Urinary bladder (tissue), 4 donors: ENCODE data around the gene CCDC183. TPM values are rescaled to one million over a fixed set of nuclear protein-coding genes. Genes with fewer than 3 reads are reported as not detected.
"Not testable (repeated sequence)": the region's sequence is repeated elsewhere in the genome, so short reads cannot be mapped to it uniquely, and the experiment has no call there.

Source experiments
- DNase-seq: peaks from one replicate; pipeline ENCODE4 v3.0.0-alpha.2; 2015; ENCODE audit errors: extremely low spot score
- H3K27ac ChIP-seq: one replicate; pipeline ENCODE4 v1.5.1; 2013; ENCODE audit warnings: low read depth, mild to moderate bottlenecking, moderate library complexity
- H3K36me3 ChIP-seq: one replicate; pipeline ENCODE4 v1.6.1; 2013; ENCODE audit warnings: mild to moderate bottlenecking, moderate library complexity; ENCODE audit not compliant: insufficient read depth
- H3K4me1 ChIP-seq: one replicate; pipeline ENCODE4 v1.6.1; 2013; ENCODE audit warnings: mild to moderate bottlenecking, moderate library complexity; ENCODE audit not compliant: insufficient read depth
- H3K4me3 ChIP-seq: one replicate; pipeline ENCODE4 v1.5.1; 2013; ENCODE audit warnings: low read depth, low read length
- WGBS: extraction: QIAGEN DNeasy Blood & Tissue Kit; methylation state at CpG from one replicate; pipeline ENCODE4 v1.1.7; 2013; 5-methylcytosine and 5-hydroxymethylcytosine counted together
- polyA plus RNA-seq: library from polyadenylated mRNA; stranded (reverse); fragments of 200-250 nt; gene quantifications from one replicate; pipeline ENCODE4 v1.2.3, GENCODE V29; 2013
- total RNA-seq: library from RNA; depleted of rRNA; stranded (reverse); fragments of >200 nt; gene quantifications from one replicate; pipeline ENCODE4 v1.2.3, GENCODE V29; 2014
- donor health status: healthy with polysubstance abuse.
- donor health status: healthy.

Gene CCDC183
- total and polyA plus RNA-seq, 2 donors = 0.85 to 1.5 TPM

GRCh38 chr9:136825295-136826187 lies 29.4 kb downstream of the CCDC183 start:
- WGBS = 90% methylated on average over 44 of the region's 44 CpGs
- H3K4me1 ChIP-seq = no peaks in the 10 kb centered on the region
- H3K4me3 ChIP-seq = no peak overlapping the region
- no peak for DNase-seq
- H3K27ac ChIP-seq = no peak overlapping the region
- no peaks in the 10 kb centered on the region for H3K36me3 ChIP-seq

DNA sequence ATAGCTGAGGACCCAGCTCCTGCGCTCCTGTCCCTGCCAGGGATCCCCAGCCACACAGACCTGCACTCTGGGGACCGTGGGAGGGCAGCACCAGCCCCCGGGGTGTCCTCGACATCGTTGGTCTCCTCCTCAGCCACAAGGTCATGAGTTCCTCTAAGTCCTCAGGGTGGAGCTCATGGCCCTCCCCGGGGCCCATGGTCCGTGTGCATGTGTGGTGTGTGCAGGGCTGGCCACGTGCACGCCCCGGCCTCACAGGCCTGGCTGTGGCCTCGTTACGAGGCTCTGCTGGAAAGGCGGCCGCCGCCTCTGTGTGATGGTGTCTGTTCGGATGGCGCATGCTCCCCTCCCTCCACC lies 30.0 kb downstream of the CCDC183 start:
- H3K36me3 ChIP-seq = no peaks in the 10 kb centered on the region
- no peak for DNase-seq
- no peak overlapping the region for H3K27ac ChIP-seq
- WGBS = 92% methylated on average over 17 of the region's 17 CpGs
- no peak overlapping the region for H3K4me3 ChIP-seq
- H3K4me1 ChIP-seq = no peaks in the 10 kb centered on the region

DNA sequence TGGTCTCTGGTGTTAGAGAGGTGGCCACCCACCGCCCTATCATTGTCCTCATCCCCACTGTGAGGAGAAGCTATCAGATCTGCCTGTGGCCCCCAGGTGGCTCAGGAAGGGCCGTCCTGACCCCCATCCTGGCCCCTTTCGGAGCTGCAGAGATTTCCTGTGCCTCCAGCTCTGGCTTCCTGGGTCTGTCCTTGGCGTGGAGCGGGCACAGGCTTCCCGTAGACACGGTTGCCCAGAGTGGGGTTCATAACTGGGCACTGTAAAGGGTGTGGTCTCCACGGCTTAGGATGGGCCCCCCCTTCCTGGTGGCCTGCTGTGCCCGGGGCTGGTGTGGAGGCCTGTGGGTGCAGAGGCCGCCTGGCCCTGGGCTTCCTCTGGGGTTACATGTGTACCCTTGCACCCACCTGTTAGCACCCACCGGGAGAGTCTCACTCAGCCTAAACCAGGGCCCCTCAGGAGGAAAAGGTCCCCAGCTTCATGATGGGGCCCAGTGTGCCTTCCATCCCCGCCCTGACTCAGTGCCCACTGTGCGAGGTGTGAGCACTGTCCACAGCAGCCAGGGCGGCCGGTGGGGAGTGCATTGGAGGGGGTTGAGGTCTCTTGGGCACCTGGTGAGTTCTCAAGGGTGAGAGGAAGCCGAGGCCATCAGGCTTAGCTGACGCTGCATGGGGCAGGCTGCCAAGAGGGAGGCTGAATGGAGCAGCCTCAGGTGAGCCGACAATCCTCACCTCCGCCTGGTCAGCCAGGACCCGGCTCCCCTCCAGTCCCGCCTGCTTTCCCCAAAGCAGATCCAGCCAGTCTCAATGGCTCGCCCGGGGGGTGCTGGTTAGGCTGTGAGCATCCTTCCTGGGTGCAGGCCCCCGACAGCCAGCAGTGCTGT lies 30.8 kb downstream of the CCDC183 start:
- no peak overlapping the region for H3K4me3 ChIP-seq
- 89% methylated on average over 24 of the region's 24 CpGs for WGBS
- no peaks in the 10 kb centered on the region for H3K36me3 ChIP-seq
- no peaks in the 10 kb centered on the region for H3K4me1 ChIP-seq
- no peak for DNase-seq
- no peak overlapping the region for H3K27ac ChIP-seq

- DNase-seq = no peak
- Histone ChIP-seq H3K27ac (no peak overlapping the region), H3K4me3 (no peak overlapping the region), H3K36me3 (no peaks in the 10 kb centered on the region), H3K4me1 (no peaks in the 10 kb centered on the region)
- WGBS = 88% methylated on average over 14 of the region's 14 CpGs
These were observed 31.8 kb downstream of the CCDC183 start for GRCh38 chr9:136827794-136828473.

DNA sequence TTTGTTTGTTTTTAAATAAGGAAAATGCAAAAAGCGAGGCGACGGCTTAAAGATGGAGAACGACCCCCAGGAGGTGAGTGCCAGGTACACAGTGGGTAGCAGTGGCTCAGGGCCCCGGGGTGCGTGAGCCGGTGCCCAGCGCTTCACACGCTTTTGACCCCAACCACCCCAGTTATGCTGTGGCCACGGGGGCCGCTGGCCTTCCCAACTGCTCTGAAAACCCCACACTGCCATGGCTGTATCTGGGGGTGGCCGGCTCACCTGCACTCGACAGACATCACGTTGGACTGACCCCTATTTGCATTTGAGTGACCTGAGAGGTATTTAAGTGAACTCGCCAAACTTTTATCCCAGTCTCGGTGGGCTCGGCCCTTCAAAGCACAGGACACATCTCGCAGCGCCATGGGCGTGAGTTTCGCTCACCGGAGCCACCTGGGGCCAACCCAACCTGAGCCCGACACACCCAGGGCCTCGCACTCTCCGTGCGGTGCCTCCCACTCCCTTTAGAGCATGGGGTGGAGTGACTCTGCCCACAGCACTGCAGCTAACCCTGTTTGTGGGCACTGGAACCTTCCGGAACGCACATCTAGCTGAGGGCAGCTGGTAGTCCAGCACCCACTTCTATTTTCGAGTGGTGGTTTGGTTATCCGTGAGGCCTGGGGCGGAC lies 32.5 kb downstream of the CCDC183 start:
- H3K27ac ChIP-seq = no peak overlapping the region
- no peaks in the 10 kb centered on the region for H3K36me3 ChIP-seq
- 92% methylated on average over 31 of the region's 31 CpGs for WGBS
- H3K4me3 ChIP-seq = no peak overlapping the region
- no peak for DNase-seq
- no peaks in the 10 kb centered on the region for H3K4me1 ChIP-seq

DNA sequence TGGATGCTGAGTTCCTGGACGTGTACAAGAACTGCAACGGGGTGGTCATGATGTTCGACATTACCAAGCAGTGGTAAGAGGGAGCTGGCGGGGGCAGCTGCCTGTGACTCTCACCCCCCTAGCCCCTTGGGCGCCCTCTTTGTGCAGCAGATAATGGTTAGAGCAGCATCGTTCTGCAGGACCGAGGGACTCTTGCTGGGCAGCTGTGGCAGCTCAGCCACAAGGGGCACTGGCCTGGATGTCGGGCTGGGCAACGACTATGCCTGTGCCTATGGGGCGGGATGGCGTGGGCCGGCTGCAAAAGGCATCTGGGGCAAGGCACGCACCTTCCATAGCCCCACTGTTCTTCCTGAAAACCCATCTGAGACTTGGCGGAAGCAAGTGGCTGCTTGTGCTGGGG lies 33.3 kb downstream of the CCDC183 start:
- Histone ChIP-seq H3K4me3 (no peak overlapping the region), H3K4me1 (no peaks in the 10 kb centered on the region), H3K27ac (no peak overlapping the region), H3K36me3 (no peaks in the 10 kb centered on the region)
- 92% methylated on average over 14 of the region's 14 CpGs for WGBS
- DNase-seq = no peak

DNA sequence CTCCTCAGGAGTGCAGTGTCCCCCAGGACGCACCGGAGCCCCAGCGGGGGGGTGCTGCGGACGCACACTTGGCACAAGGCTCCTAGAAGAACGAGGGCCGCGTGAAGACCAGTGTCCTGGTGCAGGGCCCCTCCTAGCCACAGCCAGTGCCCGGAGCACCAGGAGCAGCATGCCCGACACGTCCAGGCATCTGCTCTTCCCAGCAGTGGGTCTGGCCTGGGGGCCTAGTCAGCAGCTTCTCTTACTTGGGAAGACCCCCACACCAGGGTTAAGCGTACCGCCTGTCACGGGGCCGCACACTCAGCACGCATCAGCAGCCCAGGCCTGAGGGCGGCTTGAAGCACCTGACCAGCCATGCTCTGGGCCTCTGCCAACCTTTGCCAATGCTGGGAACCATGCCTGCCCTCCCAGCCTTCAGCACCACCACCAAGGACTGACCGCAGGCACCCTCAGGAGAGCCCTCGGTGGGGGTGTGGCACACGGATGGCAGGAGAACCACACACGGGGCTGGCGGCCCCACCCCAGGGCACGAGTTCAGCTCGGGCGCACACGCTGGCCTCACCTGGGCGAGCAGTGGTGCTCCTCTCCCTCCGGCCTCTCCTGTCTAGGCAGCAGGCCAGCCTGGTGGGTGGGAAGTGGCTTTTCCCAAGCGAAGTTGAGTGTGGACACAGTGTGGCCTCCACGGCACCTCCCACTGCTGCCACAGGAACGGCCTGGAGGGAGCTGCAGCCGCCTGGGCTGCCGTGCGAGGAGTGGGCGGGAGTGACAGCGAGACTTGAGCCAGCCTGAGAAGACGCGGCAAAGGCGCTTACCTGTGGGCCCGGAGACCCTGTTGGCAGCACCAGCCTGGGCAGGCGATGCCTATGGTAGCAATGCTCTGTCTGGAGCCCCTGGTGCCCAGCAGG lies 34.1 kb downstream of the CCDC183 start:
- no peaks in the 10 kb centered on the region for H3K36me3 ChIP-seq
- no peaks in the 10 kb centered on the region for H3K4me1 ChIP-seq

DNA sequence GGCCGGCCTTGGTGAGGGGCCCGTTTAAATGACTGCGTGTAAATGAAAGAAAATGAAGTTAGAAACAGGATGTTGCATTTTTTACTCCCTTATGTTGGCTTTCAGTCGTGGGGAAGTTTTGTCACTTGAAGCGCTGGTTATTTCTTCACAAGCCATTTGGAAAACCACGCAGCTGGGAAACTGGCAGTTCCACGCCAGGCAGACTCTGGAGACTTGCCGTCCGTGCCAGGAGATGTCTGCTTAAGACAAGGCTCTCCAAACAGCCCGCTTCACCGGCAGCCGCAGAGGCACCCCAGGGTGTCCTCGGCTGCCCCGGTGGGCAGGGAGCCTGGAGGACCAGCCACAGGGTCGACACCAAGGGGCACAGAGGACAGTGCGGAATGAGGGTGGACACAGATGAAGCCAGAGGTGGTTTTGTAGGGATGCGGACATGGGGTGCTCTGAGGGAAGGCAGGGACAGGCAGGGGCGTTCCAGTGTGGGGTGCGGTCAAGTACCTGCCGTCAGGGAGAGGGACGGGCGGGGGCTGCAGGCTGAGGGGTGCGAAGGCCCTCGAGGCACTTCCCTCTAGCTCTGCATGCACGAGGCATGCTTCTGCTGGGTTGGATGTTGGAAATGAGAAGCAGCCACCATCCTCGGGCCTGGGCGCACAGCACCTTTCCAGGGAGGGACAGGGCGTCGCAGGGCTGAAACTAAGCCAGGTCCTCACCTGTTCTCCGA lies 35.0 kb downstream of the CCDC183 start:
- WGBS = 94% methylated on average over 30 of the region's 30 CpGs
- Histone ChIP-seq H3K4me3 (no peak overlapping the region), H3K4me1 (no peaks in the 10 kb centered on the region), H3K36me3 (no peaks in the 10 kb centered on the region), H3K27ac (no peak overlapping the region)
- DNase-seq = no peak

More for the DNA sequence above, 34.1 kb downstream of the CCDC183 start:
- H3K27ac ChIP-seq = no peak overlapping the region
- H3K4me3 ChIP-seq = no peak overlapping the region
- DNase-seq = no peak
- 93% methylated on average over 41 of the region's 41 CpGs for WGBS

GRCh38 chr9:136831720-136832104 lies 35.6 kb downstream of the CCDC183 start:
- WGBS = 90% methylated on average over 23 of the region's 23 CpGs
- no peaks in the 10 kb centered on the region for H3K36me3 ChIP-seq
- H3K4me3 ChIP-seq = no peak overlapping the region
- DNase-seq = no peak
- no peak overlapping the region for H3K27ac ChIP-seq
- no peaks in the 10 kb centered on the region for H3K4me1 ChIP-seq

DNA sequence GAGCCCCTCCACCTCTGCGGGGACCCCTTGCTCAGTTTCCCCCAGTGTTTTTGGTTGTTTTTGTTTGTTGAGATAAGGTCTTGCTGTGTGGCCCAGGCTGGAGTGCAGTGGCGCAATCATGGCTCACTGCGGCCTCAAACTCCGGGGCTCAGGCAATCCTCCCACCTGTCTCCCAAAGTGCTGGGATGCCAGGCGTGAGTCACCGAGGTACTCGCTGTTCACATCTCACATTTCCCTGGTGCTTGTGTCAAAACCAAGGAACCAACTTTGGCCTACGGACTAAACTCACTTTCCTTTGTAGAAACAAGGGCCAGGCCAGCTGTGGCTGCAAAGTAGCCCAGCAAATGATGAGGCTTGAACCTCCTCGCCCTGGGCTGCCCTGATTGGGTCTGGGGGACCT lies 36.4 kb downstream of the CCDC183 start:
- DNase-seq = no peak
- WGBS = 93% methylated on average over 9 of the region's 9 CpGs
- Histone ChIP-seq H3K4me3 (no peak overlapping the region), H3K36me3 (no peaks in the 10 kb centered on the region), H3K4me1 (no peaks in the 10 kb centered on the region), H3K27ac (no peak overlapping the region)

DNA sequence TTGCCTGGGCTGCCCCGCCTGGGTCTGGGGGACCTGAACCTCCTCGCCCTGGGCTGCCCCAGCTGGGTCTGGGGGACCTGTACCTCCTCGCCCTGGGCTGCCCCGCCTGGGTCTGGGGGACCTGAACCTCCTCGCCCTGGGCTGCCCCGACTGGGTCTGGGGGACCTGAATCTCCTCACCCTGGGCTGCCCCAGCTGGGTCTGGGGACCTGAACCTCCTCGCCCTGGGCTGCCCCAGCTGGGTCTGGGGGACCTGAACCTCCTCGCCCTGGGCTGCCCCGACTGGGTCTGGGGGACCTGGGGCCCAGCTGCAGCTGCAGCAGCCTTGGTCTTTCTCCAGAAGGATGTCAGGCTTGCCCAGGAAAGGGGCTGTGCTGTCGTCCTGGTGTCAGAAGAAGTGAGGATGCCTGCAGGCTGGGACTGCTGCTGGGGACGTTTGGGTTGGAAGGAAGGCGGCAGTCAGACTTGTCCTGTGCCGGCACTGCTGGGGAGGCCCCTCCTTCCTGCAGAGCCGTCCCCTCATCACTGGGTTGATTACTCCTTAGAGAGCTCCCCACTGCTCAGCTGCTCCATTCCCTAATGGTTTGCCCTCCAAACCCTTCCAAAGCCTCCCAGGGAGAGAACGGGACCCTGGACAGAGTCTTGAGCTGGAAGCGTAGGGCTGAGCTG lies 37.4 kb downstream of the CCDC183 start:
- H3K36me3 ChIP-seq, H3K4me1 ChIP-seq: not testable (repeated sequence)
- WGBS = 82% methylated on average over 16 of the region's 16 CpGs

More for the DNA sequence above, 37.4 kb downstream of the CCDC183 start:
- H3K27ac ChIP-seq, H3K4me3 ChIP-seq, DNase-seq: not testable (repeated sequence)
